Astrocyte (in vitro differentiated cells and primary cell): ENCODE data around the gene STON2. TPM values are rescaled to one million over a fixed set of nuclear protein-coding genes. Genes with fewer than 3 reads are reported as not detected.
"Not testable (repeated sequence)": the region's sequence is repeated elsewhere in the genome, so short reads cannot be mapped to it uniquely, and the experiment has no call there.

Source experiments
- DNase-seq: peaks from one replicate; pipeline ENCODE4 v3.0.0-alpha.2; 2010; ENCODE audit warnings: low read depth
- FAIRE-seq: peaks from 2 replicates; lab custom pipeline; 2011; peaks lifted over from hg19 to GRCh38; lab: Jason Lieb, UNC
- H2AFZ ChIP-seq: 2 replicates; pipeline ENCODE4 v1.6.0; 2012; ENCODE audit warnings: low read depth, low read length, inconsistent platforms
- H3K27ac ChIP-seq: 2 replicates; pipeline ENCODE4 v1.5.1; 2011; ENCODE audit warnings: low read depth, low read length, inconsistent platforms
- H3K27me3 ChIP-seq: 2 replicates; pipeline ENCODE4 v1.6.0; 2011; ENCODE audit warnings: low read length, inconsistent platforms; ENCODE audit not compliant: insufficient read depth
- H3K36me3 ChIP-seq: 2 replicates; pipeline ENCODE4 v1.5.1; 2011; ENCODE audit warnings: low read length, inconsistent platforms; ENCODE audit not compliant: insufficient read depth
- H3K4me1 ChIP-seq: 2 replicates; pipeline ENCODE4 v1.5.1; 2011; ENCODE audit warnings: low read length, inconsistent platforms; ENCODE audit not compliant: insufficient read depth
- H3K4me2 ChIP-seq: 2 replicates; pipeline ENCODE4 v1.6.0; 2012; ENCODE audit warnings: low read length, inconsistent platforms
- H3K4me3 ChIP-seq: 2 replicates; pipeline ENCODE4 v1.5.1; 2011; ENCODE audit warnings: low read depth, mild to moderate bottlenecking, low read length, inconsistent platforms; ENCODE audit not compliant: insufficient read depth
- H3K79me2 ChIP-seq: 2 replicates; pipeline ENCODE4 v1.6.0; 2012; ENCODE audit warnings: mild to moderate bottlenecking, low read length, inconsistent platforms; ENCODE audit not compliant: insufficient read depth
- H3K9ac ChIP-seq: 2 replicates; pipeline ENCODE4 v1.6.0; 2012; ENCODE audit warnings: mild to moderate bottlenecking, low read length, inconsistent platforms
- H3K9me3 ChIP-seq: 2 replicates; pipeline ENCODE4 v1.5.1; 2012; ENCODE audit warnings: low read depth, mild to moderate bottlenecking, low read length, inconsistent platforms; ENCODE audit not compliant: insufficient read depth
- H4K20me1 ChIP-seq: 2 replicates; pipeline ENCODE4 v1.6.0; 2012; ENCODE audit warnings: low read length, inconsistent platforms; ENCODE audit not compliant: insufficient read depth
- H3K27ac Mint-ChIP-seq: one replicate; pipeline ENCODE4 v1.8.0; 2021; ENCODE audit warnings: mild to moderate bottlenecking, mixed read lengths; ENCODE audit not compliant: unreplicated experiment
- H3K27me3 Mint-ChIP-seq: one replicate; pipeline ENCODE4 v1.8.0; 2021; ENCODE audit warnings: low read depth, mixed read lengths; ENCODE audit not compliant: unreplicated experiment
- H3K36me3 Mint-ChIP-seq: one replicate; pipeline ENCODE4 v1.8.0; 2021; ENCODE audit warnings: low read depth, mixed read lengths; ENCODE audit not compliant: unreplicated experiment
- H3K4me1 Mint-ChIP-seq: one replicate; pipeline ENCODE4 v1.8.0; 2021; ENCODE audit warnings: low read depth, mixed read lengths; ENCODE audit not compliant: unreplicated experiment
- H3K4me3 Mint-ChIP-seq: one replicate; pipeline ENCODE4 v1.8.0; 2021; ENCODE audit warnings: mild to moderate bottlenecking, moderate library complexity, mixed read lengths; ENCODE audit not compliant: unreplicated experiment
- H3K9me3 Mint-ChIP-seq: one replicate; pipeline ENCODE4 v1.8.0; 2021; ENCODE audit warnings: mild to moderate bottlenecking, mixed read lengths; ENCODE audit not compliant: unreplicated experiment
- EZH2 ChIP-seq: IDR thresholded peaks from 2 replicates; pipeline ENCODE4 v1.6.1; 2012; ENCODE audit warnings: mild to moderate bottlenecking, low read length, inconsistent platforms; ENCODE audit not compliant: insufficient read depth
- total RNA-seq: library from RNA; stranded (reverse); gene quantifications from 2 replicates; pipeline ENCODE4 v1.2.1, GENCODE V29; 2021
- TF ChIP-seq, protein P1 (sequence below): IDR thresholded peaks from 2 replicates; pipeline ENCODE4 v1.5.1; 2011; ENCODE audit warnings: low read depth, mild to moderate bottlenecking, inconsistent platforms, low read length, moderate library complexity; ENCODE audit not compliant: insufficient read depth

The STON2 gene
- total RNA-seq, 1 donor from 2014 or later, result 52.9 TPM

DNA sequence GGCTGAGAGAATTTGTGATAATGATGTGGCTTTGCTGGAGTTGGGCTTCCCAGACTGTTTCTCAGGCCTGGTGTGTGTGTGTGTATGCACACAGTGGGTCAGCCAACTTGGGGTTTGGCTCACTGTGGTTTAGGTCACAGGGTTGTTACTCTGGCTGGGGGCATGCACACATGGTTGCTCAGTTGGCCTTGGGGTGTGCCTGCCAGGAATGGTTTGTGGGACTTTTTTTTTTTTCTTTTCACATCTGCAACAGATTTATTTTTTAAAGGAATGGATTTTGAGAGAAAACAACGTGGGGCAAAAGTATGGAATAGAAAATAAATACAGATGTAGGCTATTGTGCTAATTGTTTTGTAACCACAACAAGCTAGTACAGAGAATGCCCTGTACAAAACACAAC is 154.4 kb downstream of the STON2 start:
- Mint-ChIP-seq H3K4me3 (no peak overlapping the region), H3K27me3 (no peaks in the 10 kb centered on the region), H3K36me3 (peaks cover 3% of the 10 kb centered on the region), H3K4me1 (no peaks in the 10 kb centered on the region), H3K27ac (no peak overlapping the region), H3K9me3 (peaks cover 17% of the 10 kb centered on the region)
- FAIRE-seq (no peak), DNase-seq (no peak)
- no peaks in the 10 kb centered on the region for H4K20me1 ChIP-seq
- H3K4me2 ChIP-seq, result no peak overlapping the region
- no peaks in the 10 kb centered on the region for H3K9me3 ChIP-seq
- no peak overlapping the region for H3K27ac ChIP-seq
- TF ChIP-seq, protein P1, sequence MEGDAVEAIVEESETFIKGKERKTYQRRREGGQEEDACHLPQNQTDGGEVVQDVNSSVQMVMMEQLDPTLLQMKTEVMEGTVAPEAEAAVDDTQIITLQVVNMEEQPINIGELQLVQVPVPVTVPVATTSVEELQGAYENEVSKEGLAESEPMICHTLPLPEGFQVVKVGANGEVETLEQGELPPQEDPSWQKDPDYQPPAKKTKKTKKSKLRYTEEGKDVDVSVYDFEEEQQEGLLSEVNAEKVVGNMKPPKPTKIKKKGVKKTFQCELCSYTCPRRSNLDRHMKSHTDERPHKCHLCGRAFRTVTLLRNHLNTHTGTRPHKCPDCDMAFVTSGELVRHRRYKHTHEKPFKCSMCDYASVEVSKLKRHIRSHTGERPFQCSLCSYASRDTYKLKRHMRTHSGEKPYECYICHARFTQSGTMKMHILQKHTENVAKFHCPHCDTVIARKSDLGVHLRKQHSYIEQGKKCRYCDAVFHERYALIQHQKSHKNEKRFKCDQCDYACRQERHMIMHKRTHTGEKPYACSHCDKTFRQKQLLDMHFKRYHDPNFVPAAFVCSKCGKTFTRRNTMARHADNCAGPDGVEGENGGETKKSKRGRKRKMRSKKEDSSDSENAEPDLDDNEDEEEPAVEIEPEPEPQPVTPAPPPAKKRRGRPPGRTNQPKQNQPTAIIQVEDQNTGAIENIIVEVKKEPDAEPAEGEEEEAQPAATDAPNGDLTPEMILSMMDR, result no peak
- no peak for TF ChIP-seq EZH2
- H3K9ac ChIP-seq, result no peak overlapping the region
- H2AFZ ChIP-seq, result no peak overlapping the region
- H3K27me3 ChIP-seq, result no peaks in the 10 kb centered on the region
- H3K79me2 ChIP-seq, result no peaks in the 10 kb centered on the region
- H3K36me3 ChIP-seq, result no peaks in the 10 kb centered on the region
- no peaks in the 10 kb centered on the region for H3K4me1 ChIP-seq
- no peak overlapping the region for H3K4me3 ChIP-seq

DNA sequence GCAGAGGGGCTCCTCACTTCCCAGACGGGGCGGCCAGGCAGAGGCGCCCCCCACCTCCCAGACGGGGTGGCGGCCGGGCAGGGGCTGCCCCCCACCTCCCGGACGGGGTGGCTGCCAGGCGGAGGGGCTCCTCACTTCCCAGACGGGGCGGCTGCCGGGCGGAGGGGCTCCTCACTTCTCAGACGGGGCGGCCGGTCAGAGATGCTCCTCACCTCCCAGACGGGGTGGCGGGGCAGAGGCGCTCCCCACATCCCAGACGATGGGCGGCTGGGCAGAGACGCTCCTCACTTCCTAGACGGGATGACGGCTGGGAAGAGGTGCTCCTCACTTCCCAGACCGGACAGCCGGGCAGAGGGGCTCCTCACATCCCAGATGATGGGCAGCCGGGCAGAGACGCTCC is 155.7 kb downstream of the STON2 start:
- not testable (repeated sequence) for H3K9ac ChIP-seq, H2AFZ ChIP-seq, DNase-seq, H3K27ac ChIP-seq, H3K27me3 Mint-ChIP-seq, FAIRE-seq, H3K36me3 ChIP-seq, H3K4me1 ChIP-seq, H3K36me3 Mint-ChIP-seq, H3K4me3 ChIP-seq, H3K4me2 ChIP-seq, H3K9me3 ChIP-seq, H4K20me1 ChIP-seq, H3K27me3 ChIP-seq, H3K79me2 ChIP-seq, H3K4me3 Mint-ChIP-seq, H3K4me1 Mint-ChIP-seq, H3K27ac Mint-ChIP-seq
- H3K9me3 Mint-ChIP-seq, result peaks cover 17% of the 10 kb centered on the region

DNA sequence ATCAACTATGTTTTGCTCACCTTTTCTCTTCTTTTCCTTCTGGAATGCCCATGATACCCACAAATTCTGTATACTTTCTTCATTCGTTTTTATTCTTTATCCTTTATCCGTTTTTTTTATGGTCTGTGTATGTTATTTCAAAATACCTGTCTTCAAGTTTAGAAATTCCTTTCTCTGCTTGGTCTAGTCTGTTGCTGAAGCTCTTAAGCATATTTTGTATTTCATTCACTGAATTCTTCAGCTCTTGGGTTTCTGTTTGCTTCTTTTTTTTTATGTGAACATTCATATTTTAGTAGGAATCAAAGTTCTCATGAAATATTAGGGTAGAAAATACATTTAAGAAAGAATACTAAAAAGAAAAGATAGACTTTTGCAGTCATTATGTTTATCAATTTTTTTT is 156.6 kb downstream of the STON2 start:
- Histone ChIP-seq H3K4me3 (no peak overlapping the region), H3K4me1 (no peaks in the 10 kb centered on the region), H3K27me3 (no peaks in the 10 kb centered on the region), H3K9me3 (no peaks in the 10 kb centered on the region), H2AFZ (no peak overlapping the region), H3K27ac (no peak overlapping the region), H4K20me1 (no peaks in the 10 kb centered on the region), H3K4me2 (no peak overlapping the region), H3K9ac (no peak overlapping the region), H3K36me3 (no peaks in the 10 kb centered on the region), H3K79me2 (no peaks in the 10 kb centered on the region)
- no peaks in the 10 kb centered on the region for H3K27me3 Mint-ChIP-seq
- H3K4me3 Mint-ChIP-seq, result no peak overlapping the region
- peaks cover 3% of the 10 kb centered on the region for H3K36me3 Mint-ChIP-seq
- no peak overlapping the region for H3K27ac Mint-ChIP-seq
- DNase-seq (no peak), FAIRE-seq (no peak)
- H3K4me1 Mint-ChIP-seq, result no peaks in the 10 kb centered on the region
- no peak for TF ChIP-seq EZH2
- TF ChIP-seq, protein P1, result no peak
- peaks cover 17% of the 10 kb centered on the region for H3K9me3 Mint-ChIP-seq

DNA sequence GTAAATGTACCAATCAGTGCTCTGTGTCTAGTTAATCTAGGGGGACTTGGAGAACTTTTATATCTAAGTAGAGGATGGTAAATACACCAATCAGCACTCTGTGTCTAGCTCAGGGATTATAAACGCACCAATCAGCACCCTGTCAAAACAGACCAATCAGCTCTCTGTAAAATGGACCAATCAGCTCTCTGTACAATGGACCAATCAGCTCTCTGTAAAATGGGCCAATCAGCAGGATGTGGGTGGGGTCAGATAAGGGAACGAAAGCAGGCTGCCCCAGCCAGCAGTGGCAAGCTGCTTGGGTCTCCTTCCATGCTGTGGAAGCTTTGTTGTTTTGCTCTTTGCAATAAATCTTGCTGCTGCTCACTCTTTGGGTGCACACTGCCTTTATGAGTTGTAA is 163.3 kb downstream of the STON2 start:
- not testable (repeated sequence) for H3K27me3 ChIP-seq, DNase-seq, H3K36me3 Mint-ChIP-seq

More for the DNA sequence above, 163.3 kb downstream of the STON2 start:
- H2AFZ ChIP-seq, H3K9me3 Mint-ChIP-seq, H3K36me3 ChIP-seq, H3K4me2 ChIP-seq, H3K9ac ChIP-seq, H3K27ac Mint-ChIP-seq, H3K27ac ChIP-seq, H3K4me3 ChIP-seq, H3K27me3 Mint-ChIP-seq, FAIRE-seq, H3K4me3 Mint-ChIP-seq, H4K20me1 ChIP-seq, H3K4me1 ChIP-seq, H3K79me2 ChIP-seq, H3K9me3 ChIP-seq: not testable (repeated sequence)
- H3K4me1 Mint-ChIP-seq, result peaks cover 14% of the 10 kb centered on the region
